Endothelial cell of umbilical vein (primary cell): Measurements from ENCODE around the gene CDH23. TPM values are rescaled to one million over a fixed set of nuclear protein-coding genes. Genes with fewer than 3 reads are reported as not detected.

Experiments used
- BruUV-seq: library from RNA; stranded (reverse); fragments of 400-500 nt; replicated peaks from 2 replicates; lab custom pipeline; 2021; lab: Mats Ljungman, UMichigan
- CTCF ChIA-PET: fragments of 300-600, 350-600 bp; sonication (Branson Sonifier 250); formaldehyde crosslinking; loops from one replicate; lab custom pipeline; 2021; ENCODE audit warnings: antibody characterized with exemption, inconsistent platforms; lab: Charles Lee
- POLR2A ChIA-PET: fragments of 300-600, 350-600 bp; sonication (Branson Sonifier 250); formaldehyde crosslinking; loops from one replicate; lab custom pipeline; 2021; ENCODE audit warnings: antibody characterized with exemption, inconsistent platforms; lab: Charles Lee
- DNase-seq: peaks from one replicate; pipeline ENCODE4 v3.0.0-alpha.2; 2011; ENCODE audit warnings: low read depth, low spot score
- FAIRE-seq: peaks from 2 replicates; lab custom pipeline; 2011; peaks lifted over from hg19 to GRCh38; lab: Jason Lieb, UNC
- H2AFZ ChIP-seq: 2 replicates; pipeline ENCODE4 v1.6.0; 2012; ENCODE audit warnings: low read depth, low read length, control low read depth, inconsistent platforms
- H3K27ac ChIP-seq: 2 replicates; pipeline ENCODE4 v1.5.1; 2011; ENCODE audit warnings: low read depth, mild to moderate bottlenecking, control low read depth, low read length, moderate library complexity; ENCODE audit not compliant: insufficient read depth
- H3K27me3 ChIP-seq, 2 experiments: 2 replicates each; pipeline versions ENCODE4 v1.6.0 to v1.6.1; 2011; ENCODE audit warnings: low read length in 2 of 2, mixed read lengths in 1 of 2; ENCODE audit not compliant: control insufficient read depth in 2 of 2, insufficient read depth in 2 of 2
- H3K36me3 ChIP-seq, 2 experiments: 2 replicates in 1 of 2; 3 replicates in 1 of 2; pipeline ENCODE4 v1.5.1; 2011; ENCODE audit warnings: low read length in 2 of 2, mild to moderate bottlenecking in 1 of 2, moderate library complexity in 1 of 2; ENCODE audit not compliant: control insufficient read depth in 2 of 2, insufficient read depth in 2 of 2; ENCODE audit errors: extremely low read depth in 1 of 2
- H3K4me1 ChIP-seq: 3 replicates; pipeline ENCODE4 v1.5.1; 2011; ENCODE audit warnings: mild to moderate bottlenecking, low read length; ENCODE audit not compliant: control insufficient read depth, insufficient read depth; ENCODE audit errors: extremely low read depth
- H3K4me2 ChIP-seq: 2 replicates; pipeline ENCODE4 v1.6.1; 2011; ENCODE audit warnings: low read length, control low read depth, mixed read lengths; ENCODE audit not compliant: insufficient read depth
- H3K4me3 ChIP-seq, 3 experiments: fragments of 200-600 bp in 1 of 3; sonication (generic), shearing (Covaris generic) in 1 of 3; replicated peaks in 1 of 3; 2 replicates each; pipeline ENCODE4 v1.5.1; 2011 to 2016; ENCODE audit warnings: control low read depth in 3 of 3, low read length in 3 of 3, mild to moderate bottlenecking in 2 of 3, inconsistent platforms in 1 of 3, low read depth in 1 of 3, moderate library complexity in 1 of 3; ENCODE audit not compliant: insufficient read depth in 1 of 3
- H3K79me2 ChIP-seq: 2 replicates; pipeline ENCODE4 v1.6.0; 2012; ENCODE audit warnings: low read length, inconsistent platforms; ENCODE audit not compliant: control insufficient read depth, insufficient read depth
- H3K9ac ChIP-seq: replicated peaks from 2 replicates; pipeline ENCODE3; 2011; ENCODE audit warnings: low read length, control low read depth; ENCODE audit not compliant: insufficient read depth; ENCODE audit errors: extremely low read depth
- H3K9me1 ChIP-seq: replicated peaks from 3 replicates; pipeline ENCODE4 v1.6.0; 2011; ENCODE audit warnings: mild to moderate bottlenecking, low read length; ENCODE audit not compliant: control insufficient read depth, insufficient read depth; ENCODE audit errors: extremely low read depth
- H3K9me3 ChIP-seq: replicated peaks from 2 replicates; pipeline ENCODE4 v1.5.1; 2012; ENCODE audit warnings: low read length, inconsistent platforms; ENCODE audit not compliant: control insufficient read depth, insufficient read depth
- H4K20me1 ChIP-seq: replicated peaks from 2 replicates; pipeline ENCODE3; 2011; ENCODE audit warnings: mild to moderate bottlenecking, low read length; ENCODE audit not compliant: control insufficient read depth, insufficient read depth; ENCODE audit errors: extremely low read depth
- CTCF ChIP-seq, 2 donors: IDR thresholded peaks; 1 replicate in 1 of 2; 2 replicates in 1 of 2; pipeline ENCODE4 v1.5.1; 2011; ENCODE audit warnings: low read length in 2 of 2, mild to moderate bottlenecking in 2 of 2, moderate library complexity in 2 of 2, control low read depth in 1 of 2, inconsistent platforms in 1 of 2, low read depth in 1 of 2; ENCODE audit not compliant: insufficient read depth in 1 of 2; ENCODE audit errors: extremely low read depth in 1 of 2
- EZH2 ChIP-seq: IDR thresholded peaks from 2 replicates; pipeline ENCODE4 v1.6.1; 2012; ENCODE audit warnings: borderline replicate concordance, low read depth, mild to moderate bottlenecking, moderate library complexity, low read length, inconsistent platforms; ENCODE audit not compliant: severe bottlenecking
- FOS ChIP-seq: IDR thresholded peaks from 2 replicates; pipeline ENCODE4 v1.6.1; 2011; ENCODE audit warnings: mild to moderate bottlenecking, low read length, moderate library complexity, borderline replicate concordance; ENCODE audit not compliant: insufficient read depth
- GATA2 ChIP-seq: IDR thresholded peaks from 2 replicates; pipeline ENCODE4 v1.7.0; 2011; ENCODE audit warnings: low read depth, mild to moderate bottlenecking, moderate library complexity, mixed read lengths, low read length; ENCODE audit not compliant: insufficient read length, insufficient read depth
- JUN ChIP-seq: IDR thresholded peaks from 2 replicates; pipeline ENCODE4 v1.6.1; 2011; ENCODE audit warnings: borderline replicate concordance, low read depth; ENCODE audit not compliant: insufficient read length, insufficient read depth
- MAX ChIP-seq: IDR thresholded peaks from 2 replicates; pipeline ENCODE4 v1.6.1; 2011; ENCODE audit not compliant: insufficient read depth, insufficient read length
- MYC ChIP-seq: IDR thresholded peaks from one replicate; pipeline ENCODE4 v1.6.1; 2011; ENCODE audit warnings: mild to moderate bottlenecking, low read depth, low read length
- POLR2A ChIP-seq: IDR thresholded peaks from 2 replicates; pipeline ENCODE4 v1.6.1; 2012; ENCODE audit warnings: low read depth, mild to moderate bottlenecking, control low read depth, low read length
- POLR2AphosphoS5 ChIP-seq: IDR thresholded peaks from 2 replicates; pipeline ENCODE4 v1.6.1; 2012; ENCODE audit warnings: low read depth, mild to moderate bottlenecking, control low read depth, low read length, moderate library complexity; ENCODE audit not compliant: insufficient read depth
- dilution Hi-C: fragments of 300-500 bp; cut with MboI; formaldehyde crosslinking; loops from one replicate; pipeline ENCODE4 v1.15.0; 2019; ENCODE audit warnings: low sequenced_read_pairs; ENCODE audit not compliant: extremely low pct_ligation_motif_present
- intact Hi-C: fragments of 100-400 bp; cut with micrococcal nuclease; formaldehyde crosslinking; loops from one replicate; pipeline ENCODE4 v1.10.0; 2022
- polyA plus RNA-seq, 4 experiments: library from polyadenylated mRNA; depleted of rRNA in 3 of 4; stranded (reverse) in 3 of 4; unstranded in 1 of 4; fragments of >200 nt; gene quantifications; 2 replicates each; pipeline versions ENCODE4 v1.2.1 to v1.2.3, GENCODE V29; 2011 to 2012; ENCODE audit warnings: missing spikeins in 1 of 4
- total RNA-seq: library from RNA; stranded (reverse); gene quantifications from 2 replicates; pipeline ENCODE4 v1.2.3, GENCODE V29; 2021

Gene CDH23
- total and polyA plus RNA-seq, 2 donors (not counting 3 experiments of a cell fraction or from before 2014, with no cell fraction given) = not detected

GRCh38 chr10:71675295-71675970 lies 278.7 kb downstream of the CDH23 start:
- Histone ChIP-seq H4K20me1 (no peaks in the 10 kb centered on the region), H3K9me1 (no peaks in the 10 kb centered on the region), H3K9ac (no peak overlapping the region), H3K27ac (no peak overlapping the region), H3K9me3 (no peaks in the 10 kb centered on the region), H3K4me2 (no peak overlapping the region), H3K79me2 (no peaks in the 10 kb centered on the region), H3K36me3 (no peaks in the 10 kb centered on the region), H2AFZ (no peak overlapping the region), H3K27me3 (peaks cover 0 to 3% of the 10 kb centered on the region in 2 experiments), H3K4me3 (no peak overlapping the region), H3K4me1 (no peaks in the 10 kb centered on the region)
- intact Hi-C loops = no loop called here
- no peak for FAIRE-seq
- POLR2A ChIA-PET = no interaction called here
- dilution Hi-C loops = no loop called here
- no peak for DNase-seq
- CTCF ChIA-PET = no interaction called here
- BruUV-seq = no TSS peak
- TF ChIP-seq EZH2 (no peak), CTCF (IDR thresholded peaks at IDR 0.05; ENCODE audit: extremely low read depth in 1 of 2, insufficient read depth in 1 of 2, low read depth in 1 of 2, low read length in 2 of 2) (no peak), MAX (no peak), JUN (no peak)

GRCh38 chr10:71677261-71677660 lies 280.5 kb downstream of the CDH23 start:
- Histone ChIP-seq H3K4me1 (no peaks in the 10 kb centered on the region), H3K9me1 (no peaks in the 10 kb centered on the region), H3K36me3 (no peaks in the 10 kb centered on the region), H3K27ac (no peak overlapping the region), H3K4me3 (no peak overlapping the region), H3K9ac (no peak overlapping the region), H3K27me3 (peaks cover 0 to 6% of the 10 kb centered on the region in 2 experiments), H3K4me2 (no peak overlapping the region), H3K79me2 (no peaks in the 10 kb centered on the region), H2AFZ (no peak overlapping the region), H3K9me3 (no peaks in the 10 kb centered on the region), H4K20me1 (no peaks in the 10 kb centered on the region)
- no peak for FAIRE-seq
- no TSS peak for BruUV-seq
- dilution Hi-C loops = no loop called here
- ChIA-PET POLR2A (no interaction called here), CTCF (no interaction called here)
- intact Hi-C loops = no loop called here
- DNase-seq = no peak
- TF ChIP-seq MYC (no peak), CTCF (IDR thresholded peaks at IDR 0.05; ENCODE audit: extremely low read depth in 1 of 2, insufficient read depth in 1 of 2, low read depth in 1 of 2, low read length in 2 of 2) (no peak), EZH2 (no peak), POLR2AphosphoS5 (no peak), GATA2 (no peak), JUN (no peak), POLR2A (no peak), MAX (no peak), FOS (no peak)
